Right lobe of liver (tissue), 4 donors: ENCODE measurements around the gene KEAP1.

Experiments used
- POLR2A ChIP-seq: fragments of 450-650 bp; IDR thresholded peaks from one replicate; pipeline ENCODE4 v1.6.1; 2017; ENCODE audit warnings: antibody characterized with exemption, mild to moderate bottlenecking
- TF ChIP-seq, protein P1 (sequence below), 4 donors: fragments of 200-600 bp in 3 of 4; fragments of 450-650 bp in 1 of 4; IDR thresholded peaks; one replicate each; pipeline versions ENCODE4 v1.5.1 to v1.8.0; 2016 to 2022; ENCODE audit warnings: antibody characterized with exemption in 4 of 4, mild to moderate bottlenecking in 2 of 4
- donor health status: DM: no; HTN: no; CAD: no.
- donor health status: DM: no; HTN: no; CAD: no.
- donor health status: DM: no; HTN: yes; CAD: no.

DNA sequence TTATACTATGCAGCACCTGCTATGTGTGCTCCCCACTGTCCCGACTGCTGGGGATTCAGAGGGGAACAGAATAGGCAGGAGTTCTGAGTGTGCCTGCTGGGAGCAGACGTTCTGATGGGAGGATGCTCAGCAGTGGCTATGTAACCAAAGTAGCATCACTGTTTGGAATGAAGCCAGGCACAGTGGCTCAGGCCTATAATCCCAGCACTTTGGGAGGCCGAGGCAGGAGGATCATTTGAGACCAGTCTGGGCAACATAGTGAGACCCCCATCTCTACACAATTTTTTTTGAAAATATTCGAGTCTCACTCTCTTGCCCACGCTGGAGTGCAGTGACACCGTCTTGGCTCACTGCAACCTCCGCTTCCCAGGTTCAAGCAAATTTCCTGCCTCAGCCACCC, 46.6 kb upstream of the KEAP1 start:
- no peak for TF ChIP-seq POLR2A
- TF ChIP-seq, protein P1, sequence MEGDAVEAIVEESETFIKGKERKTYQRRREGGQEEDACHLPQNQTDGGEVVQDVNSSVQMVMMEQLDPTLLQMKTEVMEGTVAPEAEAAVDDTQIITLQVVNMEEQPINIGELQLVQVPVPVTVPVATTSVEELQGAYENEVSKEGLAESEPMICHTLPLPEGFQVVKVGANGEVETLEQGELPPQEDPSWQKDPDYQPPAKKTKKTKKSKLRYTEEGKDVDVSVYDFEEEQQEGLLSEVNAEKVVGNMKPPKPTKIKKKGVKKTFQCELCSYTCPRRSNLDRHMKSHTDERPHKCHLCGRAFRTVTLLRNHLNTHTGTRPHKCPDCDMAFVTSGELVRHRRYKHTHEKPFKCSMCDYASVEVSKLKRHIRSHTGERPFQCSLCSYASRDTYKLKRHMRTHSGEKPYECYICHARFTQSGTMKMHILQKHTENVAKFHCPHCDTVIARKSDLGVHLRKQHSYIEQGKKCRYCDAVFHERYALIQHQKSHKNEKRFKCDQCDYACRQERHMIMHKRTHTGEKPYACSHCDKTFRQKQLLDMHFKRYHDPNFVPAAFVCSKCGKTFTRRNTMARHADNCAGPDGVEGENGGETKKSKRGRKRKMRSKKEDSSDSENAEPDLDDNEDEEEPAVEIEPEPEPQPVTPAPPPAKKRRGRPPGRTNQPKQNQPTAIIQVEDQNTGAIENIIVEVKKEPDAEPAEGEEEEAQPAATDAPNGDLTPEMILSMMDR (IDR thresholded peaks at IDR 0.05) = no peak
